ENCODE measurements around the gene TGM2. TPM values are rescaled to one million over a fixed set of nuclear protein-coding genes. Genes with fewer than 3 reads are reported as not detected.

Gene TGM2
- total RNA-seq, 1 experiment from 2014 or later, result 113 TPM

DNA sequence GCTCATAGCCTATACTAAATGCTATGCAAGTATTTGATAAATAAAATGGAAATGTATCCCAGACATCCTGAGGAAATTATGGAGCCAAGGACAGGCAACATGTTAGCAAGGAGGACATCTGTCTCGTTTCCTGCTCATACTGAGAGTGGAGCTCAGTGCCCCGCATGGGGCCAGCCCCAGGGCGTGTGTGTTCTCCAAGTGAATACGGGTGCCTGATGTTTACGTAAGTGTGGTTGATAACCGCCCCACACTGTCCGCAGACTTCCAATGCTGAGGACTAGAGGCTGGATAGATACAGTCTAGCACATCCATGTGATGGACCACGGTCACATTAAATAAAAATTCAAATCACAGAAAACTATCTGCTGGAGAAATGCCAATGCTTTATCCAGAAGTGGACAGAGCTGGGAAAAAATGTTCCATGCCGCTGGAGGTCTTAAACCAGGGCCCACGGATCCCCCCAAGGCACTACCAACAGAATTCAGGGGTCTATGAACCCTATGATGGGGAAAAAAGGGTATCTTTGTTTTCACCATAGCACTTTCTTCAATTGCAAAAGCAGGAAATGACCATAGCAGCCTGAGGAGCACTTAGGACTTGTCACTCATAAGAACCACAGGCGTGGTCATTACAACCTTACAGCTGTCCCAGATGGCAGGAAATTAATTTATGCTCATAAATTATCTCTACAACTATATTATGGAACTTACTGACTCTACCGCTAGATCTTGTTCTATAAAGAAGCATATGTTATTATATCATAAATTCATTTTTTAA lies 24.9 kb downstream of the TGM2 start:
- intact Hi-C loops (cut with micrococcal nuclease; ENCODE audit: unreplicated experiment) (no loop called here), in situ Hi-C loops (cut with HindIII; ENCODE audit: low pct_unique_long_range_greater_than_20kb, low sequenced_read_pairs) (no loop called here)
- no peak overlapping the region for H3K4me3 ChIP-seq (ENCODE audit: low read depth in 2 of 2, low read length in 2 of 2)
- ChIA-PET CTCF (interaction anchor here (0.5 kb wide), 1 partner anchor 190 kb away, joined by 5 read pairs; no protein-coding TSS in a partner anchor), POLR2A (no interaction called here)
- ATAC-seq, result no peak
- TF ChIP-seq, protein P1, sequence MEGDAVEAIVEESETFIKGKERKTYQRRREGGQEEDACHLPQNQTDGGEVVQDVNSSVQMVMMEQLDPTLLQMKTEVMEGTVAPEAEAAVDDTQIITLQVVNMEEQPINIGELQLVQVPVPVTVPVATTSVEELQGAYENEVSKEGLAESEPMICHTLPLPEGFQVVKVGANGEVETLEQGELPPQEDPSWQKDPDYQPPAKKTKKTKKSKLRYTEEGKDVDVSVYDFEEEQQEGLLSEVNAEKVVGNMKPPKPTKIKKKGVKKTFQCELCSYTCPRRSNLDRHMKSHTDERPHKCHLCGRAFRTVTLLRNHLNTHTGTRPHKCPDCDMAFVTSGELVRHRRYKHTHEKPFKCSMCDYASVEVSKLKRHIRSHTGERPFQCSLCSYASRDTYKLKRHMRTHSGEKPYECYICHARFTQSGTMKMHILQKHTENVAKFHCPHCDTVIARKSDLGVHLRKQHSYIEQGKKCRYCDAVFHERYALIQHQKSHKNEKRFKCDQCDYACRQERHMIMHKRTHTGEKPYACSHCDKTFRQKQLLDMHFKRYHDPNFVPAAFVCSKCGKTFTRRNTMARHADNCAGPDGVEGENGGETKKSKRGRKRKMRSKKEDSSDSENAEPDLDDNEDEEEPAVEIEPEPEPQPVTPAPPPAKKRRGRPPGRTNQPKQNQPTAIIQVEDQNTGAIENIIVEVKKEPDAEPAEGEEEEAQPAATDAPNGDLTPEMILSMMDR (IDR thresholded peaks at IDR 0.05), result no peak
- no peak for TF ChIP-seq TCF7L2 (IDR thresholded peaks at IDR 0.05; ENCODE audit: low read depth, low read length)
- no peak for TF ChIP-seq SIN3A (IDR thresholded peaks at IDR 0.05; ENCODE audit: borderline replicate concordance, insufficient read depth, low read depth, low read length)
- TF ChIP-seq POLR2AphosphoS5 (IDR thresholded peaks at IDR 0.05; ENCODE audit: low read depth, low read length), result no peak
- TF ChIP-seq, protein P2, sequence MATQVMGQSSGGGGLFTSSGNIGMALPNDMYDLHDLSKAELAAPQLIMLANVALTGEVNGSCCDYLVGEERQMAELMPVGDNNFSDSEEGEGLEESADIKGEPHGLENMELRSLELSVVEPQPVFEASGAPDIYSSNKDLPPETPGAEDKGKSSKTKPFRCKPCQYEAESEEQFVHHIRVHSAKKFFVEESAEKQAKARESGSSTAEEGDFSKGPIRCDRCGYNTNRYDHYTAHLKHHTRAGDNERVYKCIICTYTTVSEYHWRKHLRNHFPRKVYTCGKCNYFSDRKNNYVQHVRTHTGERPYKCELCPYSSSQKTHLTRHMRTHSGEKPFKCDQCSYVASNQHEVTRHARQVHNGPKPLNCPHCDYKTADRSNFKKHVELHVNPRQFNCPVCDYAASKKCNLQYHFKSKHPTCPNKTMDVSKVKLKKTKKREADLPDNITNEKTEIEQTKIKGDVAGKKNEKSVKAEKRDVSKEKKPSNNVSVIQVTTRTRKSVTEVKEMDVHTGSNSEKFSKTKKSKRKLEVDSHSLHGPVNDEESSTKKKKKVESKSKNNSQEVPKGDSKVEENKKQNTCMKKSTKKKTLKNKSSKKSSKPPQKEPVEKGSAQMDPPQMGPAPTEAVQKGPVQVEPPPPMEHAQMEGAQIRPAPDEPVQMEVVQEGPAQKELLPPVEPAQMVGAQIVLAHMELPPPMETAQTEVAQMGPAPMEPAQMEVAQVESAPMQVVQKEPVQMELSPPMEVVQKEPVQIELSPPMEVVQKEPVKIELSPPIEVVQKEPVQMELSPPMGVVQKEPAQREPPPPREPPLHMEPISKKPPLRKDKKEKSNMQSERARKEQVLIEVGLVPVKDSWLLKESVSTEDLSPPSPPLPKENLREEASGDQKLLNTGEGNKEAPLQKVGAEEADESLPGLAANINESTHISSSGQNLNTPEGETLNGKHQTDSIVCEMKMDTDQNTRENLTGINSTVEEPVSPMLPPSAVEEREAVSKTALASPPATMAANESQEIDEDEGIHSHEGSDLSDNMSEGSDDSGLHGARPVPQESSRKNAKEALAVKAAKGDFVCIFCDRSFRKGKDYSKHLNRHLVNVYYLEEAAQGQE (IDR thresholded peaks at IDR 0.05; ENCODE audit: insufficient read depth in 1 of 2, low read depth in 2 of 2, low read length in 1 of 2), result no peak
- H3K4me1 ChIP-seq (ENCODE audit: control insufficient read depth, insufficient read depth, low read length), result peaks cover 30% of the 10 kb centered on the region
- no TSS peak for BruUV-seq (replicated peaks)
- no peaks in the 10 kb centered on the region for H3K9me3 ChIP-seq (ENCODE audit: control insufficient read depth, insufficient read depth, low read depth, low read length)
- no peak overlapping the region; the same call in none of the 2 replicates for H3K27ac ChIP-seq (ENCODE audit: low read length)
- no peaks in the 10 kb centered on the region for H3K27me3 ChIP-seq (ENCODE audit: control insufficient read depth, insufficient read depth, low read length)
- DNase-seq (ENCODE audit: low read depth, low spot score), result no peak
- peaks cover 3% of the 10 kb centered on the region; the same call in 1 of the 2 replicates for H3K36me3 ChIP-seq (ENCODE audit: control insufficient read depth, insufficient read depth, low read length)

DNA sequence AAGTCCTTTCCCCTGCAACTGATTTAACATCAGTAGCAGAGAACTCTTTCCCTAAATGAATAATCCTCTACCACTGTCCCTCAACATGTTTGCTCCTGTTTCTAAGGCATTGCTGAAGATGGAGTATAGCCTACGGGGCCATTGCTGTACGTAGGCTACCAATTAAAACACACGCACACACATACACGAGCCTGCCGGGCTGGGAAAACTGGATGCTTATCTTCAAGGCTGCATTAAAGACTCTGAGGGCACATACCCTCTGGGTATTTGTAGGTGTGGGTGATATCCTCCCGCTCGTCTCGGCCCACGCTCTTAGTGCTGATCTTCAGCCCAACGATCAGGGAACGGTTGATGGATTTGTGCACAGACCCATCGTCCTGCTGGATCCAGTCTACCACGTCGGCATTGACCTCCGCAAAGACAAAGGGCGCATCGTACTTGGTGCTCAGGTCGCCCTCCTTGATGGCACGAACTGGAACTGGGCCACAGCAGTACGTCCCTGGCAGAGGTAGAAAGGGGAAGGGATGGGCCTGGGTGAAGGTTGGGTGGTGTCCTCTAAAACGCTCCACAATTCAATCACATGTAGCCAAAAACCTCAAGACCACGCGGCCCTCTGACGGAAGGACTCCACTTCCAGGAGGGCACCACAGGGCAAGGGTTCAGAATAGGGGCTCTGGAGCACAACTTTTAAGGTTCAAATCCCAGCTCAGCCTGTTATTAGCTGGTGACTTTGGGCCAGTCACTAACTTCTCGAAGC lies 25.7 kb downstream of the TGM2 start:
- H3K9me3 ChIP-seq (ENCODE audit: control insufficient read depth, insufficient read depth, low read depth, low read length), result no peaks in the 10 kb centered on the region
- intact Hi-C loops (cut with micrococcal nuclease; ENCODE audit: unreplicated experiment) (no loop called here), in situ Hi-C loops (cut with HindIII; ENCODE audit: low pct_unique_long_range_greater_than_20kb, low sequenced_read_pairs) (no loop called here)
- no peak for TF ChIP-seq SIN3A (IDR thresholded peaks at IDR 0.05; ENCODE audit: borderline replicate concordance, insufficient read depth, low read depth, low read length)
- no peak for TF ChIP-seq POLR2AphosphoS5 (IDR thresholded peaks at IDR 0.05; ENCODE audit: low read depth, low read length)
- TF ChIP-seq, protein P2 (IDR thresholded peaks at IDR 0.05; ENCODE audit: insufficient read depth in 1 of 2, low read depth in 2 of 2, low read length in 1 of 2), result no peak
- TF ChIP-seq, protein P1 (IDR thresholded peaks at IDR 0.05), result no peak
- no peak for TF ChIP-seq TCF7L2 (IDR thresholded peaks at IDR 0.05; ENCODE audit: low read depth, low read length)
- ChIA-PET POLR2A (no interaction called here), CTCF (interaction anchor here (0.7 kb wide), 1 partner anchor 74 kb away, joined by 3 read pairs; no protein-coding TSS in a partner anchor)
- H3K4me3 ChIP-seq (ENCODE audit: low read depth in 2 of 2, low read length in 2 of 2), result no peak overlapping the region
- H3K4me1 ChIP-seq (ENCODE audit: control insufficient read depth, insufficient read depth, low read length), result peaks cover 30% of the 10 kb centered on the region
- peaks cover 3% of the 10 kb centered on the region; the same call in 1 of the 2 replicates for H3K36me3 ChIP-seq (ENCODE audit: control insufficient read depth, insufficient read depth, low read length)
- no peak for ATAC-seq
- no peaks in the 10 kb centered on the region for H3K27me3 ChIP-seq (ENCODE audit: control insufficient read depth, insufficient read depth, low read length)
- no peak for DNase-seq (ENCODE audit: low read depth, low spot score)
- H3K27ac ChIP-seq (ENCODE audit: low read length), result no peak overlapping the region; the same call in 1 of the 2 replicates
- BruUV-seq (replicated peaks), result no TSS peak
